Esophagus muscularis mucosa (tissue), 4 donors: ENCODE results near the gene VWDE. TPM values are rescaled to one million over a fixed set of nuclear protein-coding genes. Genes with fewer than 3 reads are reported as not detected.

ENCODE experiments used
- DNase-seq: peaks from one replicate; pipeline ENCODE4 v3.0.0-alpha.2; 2017; ENCODE audit errors: extremely low spot score
- H3K27ac ChIP-seq, 4 donors: fragments of 200-600 bp; sonication (generic); replicated peaks in 1 of 4; 1 replicate in 3 of 4; 2 replicates in 1 of 4; pipeline ENCODE4 v1.5.1; 2016 to 2019; ENCODE audit warnings: mild to moderate bottlenecking in 1 of 4
- H3K27me3 ChIP-seq, 4 donors: fragments of 200-600 bp; sonication (generic); one replicate each; pipeline versions ENCODE4 v1.5.1 to v1.6.0; 2016 to 2019
- H3K36me3 ChIP-seq, 4 donors: fragments of 200-600 bp; sonication (generic); one replicate each; pipeline ENCODE4 v1.5.1; 2016 to 2019
- H3K4me1 ChIP-seq, 4 donors: fragments of 200-600 bp; sonication (generic); one replicate each; pipeline ENCODE4 v1.5.1; 2016 to 2019
- H3K4me3 ChIP-seq, 4 donors: fragments of 200-600 bp; sonication (generic); 1 replicate in 2 of 4; 2 replicates in 2 of 4; pipeline ENCODE4 v1.5.1; 2016 to 2019; ENCODE audit warnings: mild to moderate bottlenecking in 4 of 4, moderate library complexity in 1 of 4
- H3K9me3 ChIP-seq, 4 donors: fragments of 200-600 bp; sonication (generic); 1 replicate in 3 of 4; 2 replicates in 1 of 4; pipeline ENCODE4 v1.5.1; 2016 to 2019
- CTCF ChIP-seq, 3 experiments: fragments of 200-600 bp in 2 of 3; fragments of 450-650 bp in 1 of 3; sonication (generic) in 2 of 3; IDR thresholded peaks; one replicate each; pipeline ENCODE4 v1.5.1; 2017 to 2019; ENCODE audit warnings: antibody characterized with exemption in 3 of 3, mild to moderate bottlenecking in 2 of 3, moderate library complexity in 1 of 3
- EP300 ChIP-seq: sonication (generic); formaldehyde crosslinking; IDR thresholded peaks from one replicate; pipeline ENCODE4 v1.6.1; 2017; ENCODE audit warnings: antibody characterized with exemption
- POLR2A ChIP-seq: fragments of 450-650 bp; IDR thresholded peaks from one replicate; pipeline ENCODE4 v1.6.1; 2017; ENCODE audit warnings: antibody characterized with exemption, moderate library complexity, mild to moderate bottlenecking, low read depth
- POLR2AphosphoS5 ChIP-seq, 2 donors: sonication (generic); formaldehyde crosslinking; IDR thresholded peaks; one replicate each; pipeline ENCODE4 v1.6.1; 2017; ENCODE audit warnings: antibody characterized with exemption in 2 of 2
- WGBS: methylation state at CpG from one replicate; pipeline ENCODE4 v1.1.5; 2018; 5-methylcytosine and 5-hydroxymethylcytosine counted together
- intact Hi-C: fragments of 100-400 bp; cut with DNase I; formaldehyde crosslinking; loops from one replicate; pipeline ENCODE4 v1.15.1; 2023
- total RNA-seq, 4 donors: library from RNA; depleted of rRNA; stranded (reverse); fragments of >200 nt; gene quantifications; one replicate each; pipeline versions ENCODE4 v1.1.0 to v1.2.1, GENCODE V29; 2016

The VWDE gene
- total RNA-seq, 4 donors from 2014 or later = not detected

GRCh38 chr7:12378389-12378788 lies 25.3 kb downstream of the VWDE start:
- Histone ChIP-seq H3K27me3 (no peaks in the 10 kb centered on the region), H3K9me3 (peaks cover 0 to 4% (median 0%) of the 10 kb centered on the region in 4 donors), H3K36me3 (no peaks in the 10 kb centered on the region), H3K27ac (no peak overlapping the region), H3K4me3 (no peak overlapping the region), H3K4me1 (no peaks in the 10 kb centered on the region)
- WGBS = 44% methylated on average over 2 of the region's 2 CpGs
- no peak for TF ChIP-seq CTCF (IDR thresholded peaks at IDR 0.05)
- TF ChIP-seq POLR2AphosphoS5 (IDR thresholded peaks at IDR 0.05) = no peak
- no peak for TF ChIP-seq EP300
- no peak for TF ChIP-seq POLR2A
- intact Hi-C loops = no loop called here
- no peak for DNase-seq

- 80% methylated on average over 5 of the region's 5 CpGs for WGBS
- no peaks in the 10 kb centered on the region for H3K27me3 ChIP-seq
- intact Hi-C loops = no loop called here
- no peak overlapping the region for H3K4me3 ChIP-seq
- H3K4me1 ChIP-seq = no peaks in the 10 kb centered on the region
- no peak overlapping the region for H3K27ac ChIP-seq
- H3K36me3 ChIP-seq = no peaks in the 10 kb centered on the region
- peaks cover 0 to 4% (median 0%) of the 10 kb centered on the region in 4 donors for H3K9me3 ChIP-seq
- DNase-seq = no peak
- no peak for TF ChIP-seq CTCF (IDR thresholded peaks at IDR 0.05)
- TF ChIP-seq EP300 = no peak
- no peak for TF ChIP-seq POLR2A
- no peak for TF ChIP-seq POLR2AphosphoS5 (IDR thresholded peaks at IDR 0.05)
Measured at GRCh38 chr7:12377406-12377805, 26.3 kb downstream of the VWDE start.

- no peaks in the 10 kb centered on the region for H3K36me3 ChIP-seq
- DNase-seq = no peak
- no peak for TF ChIP-seq CTCF (IDR thresholded peaks at IDR 0.05)
- no peak for TF ChIP-seq EP300
- TF ChIP-seq POLR2AphosphoS5 (IDR thresholded peaks at IDR 0.05) = no peak
- TF ChIP-seq POLR2A = no peak
- no peaks in the 10 kb centered on the region for H3K27me3 ChIP-seq
- no peak overlapping the region for H3K4me3 ChIP-seq
- 56% methylated on average over 5 of the region's 5 CpGs for WGBS
- no peak overlapping the region for H3K27ac ChIP-seq
- no peaks in the 10 kb centered on the region for H3K4me1 ChIP-seq
- H3K9me3 ChIP-seq = peaks cover 0 to 4% (median 0%) of the 10 kb centered on the region in 4 donors
- intact Hi-C loops = no loop called here
Measured at GRCh38 chr7:12373580-12374263, 29.9 kb downstream of the VWDE start.

- Histone ChIP-seq H3K36me3 (no peaks in the 10 kb centered on the region), H3K27ac (no peak overlapping the region), H3K9me3 (peaks cover 0 to 4% (median 0%) of the 10 kb centered on the region in 4 donors), H3K27me3 (no peaks in the 10 kb centered on the region), H3K4me3 (no peak overlapping the region), H3K4me1 (no peaks in the 10 kb centered on the region)
- no peak for DNase-seq
- TF ChIP-seq POLR2AphosphoS5 (IDR thresholded peaks at IDR 0.05) = no peak
- no peak for TF ChIP-seq CTCF (IDR thresholded peaks at IDR 0.05)
- no peak for TF ChIP-seq POLR2A
- TF ChIP-seq EP300 = no peak
- intact Hi-C loops = no loop called here
- WGBS = 78% methylated on average over 7 of the region's 7 CpGs
Measured at GRCh38 chr7:12370249-12370648, 33.4 kb downstream of the VWDE start.

GRCh38 chr7:12369756-12370155 lies 33.9 kb downstream of the VWDE start:
- Histone ChIP-seq H3K27me3 (no peaks in the 10 kb centered on the region), H3K4me1 (no peaks in the 10 kb centered on the region), H3K27ac (no peak overlapping the region), H3K36me3 (no peaks in the 10 kb centered on the region), H3K9me3 (peaks cover 0 to 2% (median 0%) of the 10 kb centered on the region in 4 donors), H3K4me3 (no peak overlapping the region)
- WGBS = 45% methylated on average over 6 of the region's 6 CpGs
- intact Hi-C loops = no loop called here
- no peak for DNase-seq
- TF ChIP-seq POLR2AphosphoS5 (IDR thresholded peaks at IDR 0.05) (no peak), POLR2A (no peak), EP300 (no peak), CTCF (IDR thresholded peaks at IDR 0.05) (no peak)
